Measurements from ENCODE around the gene STARD3. TPM values are rescaled to one million over a fixed set of nuclear protein-coding genes. Genes with fewer than 3 reads are reported as not detected.
A peak's percentile ranks its signal among the peaks of the same experiment; 100 is the strongest.

STARD3 gene
- total and polyA plus RNA-seq, 2 of the 13 experiments (the other 11 are each of a cell fraction or from before 2014, with no cell fraction given): 34.6 to 100 TPM

- no peak for TF ChIP-seq ZNF253 (CRISPR knock-in tag; IDR thresholded peaks at IDR 0.05; ENCODE audit: borderline replicate concordance)
- no peak for TF ChIP-seq ZNF766 (CRISPR knock-in tag; IDR thresholded peaks at IDR 0.05; ENCODE audit: borderline replicate concordance)
- TF ChIP-seq ATF2 (CRISPR knock-in tag; IDR thresholded peaks at IDR 0.05): peak; percentile 37; the same call in 1 of the 2 replicates
- TF ChIP-seq RFXAP (CRISPR knock-in tag; IDR thresholded peaks at IDR 0.05; ENCODE audit: borderline replicate concordance): peak; percentile 72; the same call in 1 of the 2 replicates
- peak; percentile 60; the same call in 1 of the 2 replicates for TF ChIP-seq ZNF609 (CRISPR knock-in tag; IDR thresholded peaks at IDR 0.05; ENCODE audit: borderline replicate concordance)
- no peak for TF ChIP-seq ZNF749 (CRISPR knock-in tag; IDR thresholded peaks at IDR 0.05; ENCODE audit: borderline replicate concordance)
- TF ChIP-seq MAFG (CRISPR knock-in tag; IDR thresholded peaks at IDR 0.05): no peak
- TF ChIP-seq MXD1 (CRISPR knock-in tag; IDR thresholded peaks at IDR 0.05): peak; percentile 71; the same call in 1 of the 2 replicates
- peak; percentile 21; the same call in 1 of the 2 replicates for TF ChIP-seq ZNF83 (CRISPR knock-in tag; IDR thresholded peaks at IDR 0.05; ENCODE audit: borderline replicate concordance)
- no peak for TF ChIP-seq ZNF776 (CRISPR knock-in tag; IDR thresholded peaks at IDR 0.05)
- peak; percentile 90; the same call in 1 of the 2 replicates for TF ChIP-seq ERF (CRISPR knock-in tag; IDR thresholded peaks at IDR 0.05)
- no peak for TF ChIP-seq ZNF512B (CRISPR knock-in tag; IDR thresholded peaks at IDR 0.05; ENCODE audit: borderline replicate concordance)
- peak; percentile 85; the same call in 1 of the 2 replicates for TF ChIP-seq ZNF276 (CRISPR knock-in tag; IDR thresholded peaks at IDR 0.05; ENCODE audit: low read depth)
- 0 out of 2 replicates have a peak, but pooled peaks have one; percentile 60 for TF ChIP-seq ZNF543 (CRISPR knock-in tag; IDR thresholded peaks at IDR 0.05)
- TF ChIP-seq IRX3 (CRISPR knock-in tag; IDR thresholded peaks at IDR 0.05; ENCODE audit: borderline replicate concordance, low read depth): no peak
Observed at GRCh38 chr17:39671651-39672521, 34.9 kb downstream of the STARD3 start (continued).

All from HepG2 (cell line).